HepG2 (cell line): ENCODE data around the gene DUS3L. TPM values are rescaled to one million over a fixed set of nuclear protein-coding genes. Genes with fewer than 3 reads are reported as not detected.

Source experiments
- ATAC-seq: fragments of 200-7000 bp; cut with Tn5 transposase; 3 replicates; pipeline ENCODE4 v1.9.1; 2020; ENCODE audit warnings: mild to moderate bottlenecking, moderate library complexity
- BruUV-seq: library from RNA; stranded (reverse); fragments of 400-500 nt; replicated peaks from 2 replicates; lab custom pipeline; 2021; lab: Mats Ljungman, UMichigan
- CTCF ChIA-PET: fragments of 300-600 bp; formaldehyde crosslinking; extraction: SDS; loops from one replicate; lab custom pipeline; 2021; ENCODE audit warnings: low total read pairs, inconsistent platforms, low intra/inter-chr PET ratio; lab: Yijun Ruan, JAX
- POLR2A ChIA-PET: fragments of 350-600 bp; sonication (Branson Sonifier 250); formaldehyde crosslinking; loops from one replicate; lab custom pipeline; 2020; ENCODE audit warnings: antibody characterized with exemption, inconsistent platforms; lab: Yijun Ruan, JAX
- DNase-seq: peaks from one replicate; pipeline ENCODE4 v3.0.0-alpha.2; 2015; ENCODE audit warnings: low spot score
- FAIRE-seq: peaks from 3 replicates; lab custom pipeline; 2011; peaks lifted over from hg19 to GRCh38; lab: Jason Lieb, UNC
- H2AFZ ChIP-seq: one replicate; pipeline ENCODE4 v1.6.1; 2011; ENCODE audit warnings: low read length, inconsistent platforms
- H3K27ac ChIP-seq: fragments of 300-600 bp; 3 replicates; pipeline ENCODE4 v1.8.0; 2011; ENCODE audit warnings: mixed run types, mild to moderate bottlenecking, mixed read lengths, low read length, inconsistent platforms; ENCODE audit not compliant: insufficient read depth; ENCODE audit errors: extremely low read length
- H3K27me3 ChIP-seq, 2 experiments: fragments of 200-600 bp in 1 of 2; 2 replicates in 1 of 2; 3 replicates in 1 of 2; pipeline versions ENCODE4 v1.6.0 to v1.8.0; 2011; ENCODE audit warnings: low read length in 2 of 2, mild to moderate bottlenecking in 2 of 2, moderate library complexity in 2 of 2, inconsistent platforms in 1 of 2; ENCODE audit not compliant: insufficient read depth in 2 of 2, control insufficient read depth in 1 of 2
- H3K36me3 ChIP-seq, 2 experiments: fragments of 200-600 bp in 1 of 2; replicated peaks in 1 of 2; 2 replicates in 1 of 2; 3 replicates in 1 of 2; pipeline versions ENCODE4 v1.5.1 to v1.8.0; 2011; ENCODE audit warnings: low read length in 2 of 2, inconsistent platforms in 1 of 2; ENCODE audit not compliant: insufficient read depth in 2 of 2, control insufficient read depth in 1 of 2
- H3K4me1 ChIP-seq: 2 replicates; pipeline ENCODE4 v1.5.1; 2012; ENCODE audit warnings: low read length, inconsistent platforms; ENCODE audit not compliant: insufficient read depth
- H3K4me2 ChIP-seq: 2 replicates; pipeline ENCODE4 v1.6.0; 2011; ENCODE audit warnings: low read depth, low read length, inconsistent platforms
- H3K4me3 ChIP-seq, 3 experiments: fragments of 200-600 bp in 1 of 3; sonication (generic), shearing (Covaris generic) in 1 of 3; replicated peaks in 1 of 3; 2 replicates each; pipeline ENCODE4 v1.5.1; 2011 to 2016; ENCODE audit warnings: low read length in 3 of 3, inconsistent platforms in 2 of 3, low read depth in 2 of 3, mild to moderate bottlenecking in 2 of 3, control low read depth in 1 of 3, mixed read lengths in 1 of 3; ENCODE audit not compliant: insufficient read depth in 1 of 3
- H3K79me2 ChIP-seq: one replicate; pipeline ENCODE4 v1.6.1; 2011; ENCODE audit warnings: low read length, inconsistent platforms; ENCODE audit not compliant: insufficient read depth
- H3K9ac ChIP-seq: 2 replicates; pipeline ENCODE4 v1.6.0; 2011; ENCODE audit warnings: mild to moderate bottlenecking, low read depth, low read length, inconsistent platforms; ENCODE audit not compliant: insufficient read depth
- H3K9me3 ChIP-seq: 2 replicates; pipeline ENCODE4 v1.5.1; 2012; ENCODE audit warnings: mild to moderate bottlenecking, low read length
- H4K20me1 ChIP-seq: 2 replicates; pipeline ENCODE4 v1.6.0; 2011; ENCODE audit warnings: inconsistent platforms, mild to moderate bottlenecking, low read length, moderate library complexity; ENCODE audit not compliant: insufficient read depth
- AGO1 ChIP-seq: fragments of 200-400 bp; formaldehyde crosslinking; IDR thresholded peaks from 2 replicates; pipeline ENCODE4 v1.6.1; 2017; ENCODE audit warnings: mild to moderate bottlenecking, low read depth, low read length, moderate library complexity; ENCODE audit not compliant: poor library complexity, severe bottlenecking
- FOXA1 ChIP-seq, 2 experiments: fragments of 450-650 bp in 1 of 2; sonication (generic) in 1 of 2; formaldehyde crosslinking in 1 of 2; IDR thresholded peaks; 2 replicates each; pipeline versions ENCODE4 v1.4.0 to v1.6.1; 2016 to 2020; ENCODE audit warnings: missing genetic modification reagents in 1 of 2
- JUN ChIP-seq: sonication (generic); formaldehyde crosslinking; IDR thresholded peaks from 2 replicates; pipeline ENCODE4 v1.4.0; 2020; ENCODE audit warnings: mild to moderate bottlenecking, missing genetic modification reagents
- KDM5B ChIP-seq: sonication (generic); formaldehyde crosslinking; IDR thresholded peaks from 2 replicates; pipeline ENCODE4 v1.4.0; 2020; ENCODE audit warnings: missing genetic modification reagents, mild to moderate bottlenecking, borderline replicate concordance
- KIAA2018 ChIP-seq: sonication (generic); formaldehyde crosslinking; IDR thresholded peaks from 2 replicates; pipeline ENCODE4 v1.5.0; 2020; ENCODE audit warnings: mild to moderate bottlenecking, missing genetic modification reagents, borderline replicate concordance
- NFE2 ChIP-seq: sonication (generic); formaldehyde crosslinking; IDR thresholded peaks from 2 replicates; pipeline ENCODE4 v1.4.0; 2020; ENCODE audit warnings: missing genetic modification reagents
- RBFOX2 ChIP-seq: fragments of 200-400 bp; formaldehyde crosslinking; IDR thresholded peaks from 2 replicates; pipeline ENCODE4 v1.6.1; 2017; ENCODE audit warnings: low read depth, mild to moderate bottlenecking, low read length
- REPIN1 ChIP-seq: sonication (generic); formaldehyde crosslinking; IDR thresholded peaks from 2 replicates; pipeline ENCODE4 v1.8.0; 2022; ENCODE audit warnings: missing genetic modification reagents, low read depth, mild to moderate bottlenecking, borderline replicate concordance
- SNAI1 ChIP-seq: sonication (generic); formaldehyde crosslinking; IDR thresholded peaks from 2 replicates; pipeline ENCODE4 v1.5.0; 2020; ENCODE audit warnings: mild to moderate bottlenecking, missing genetic modification reagents, borderline replicate concordance
- ZNF124 ChIP-seq: sonication (generic); formaldehyde crosslinking; IDR thresholded peaks from 2 replicates; pipeline ENCODE4 v1.4.0; 2020; ENCODE audit warnings: missing genetic modification reagents
- ZNF670 ChIP-seq: sonication (generic); formaldehyde crosslinking; IDR thresholded peaks from 2 replicates; pipeline ENCODE4 v1.8.0; 2022; ENCODE audit warnings: mild to moderate bottlenecking, missing genetic modification reagents, borderline replicate concordance
- WGBS: methylation state at CpG from one replicate; pipeline ENCODE4 v1.1.6; 2017; ENCODE audit warnings: low lambda C conversion rate; 5-methylcytosine and 5-hydroxymethylcytosine counted together
- in situ Hi-C: cut with HindIII; loops from 2 replicates; pipeline ENCODE4 v1.10.0; 2017; ENCODE audit warnings: low pct_unique_long_range_greater_than_20kb; ENCODE audit not compliant: extremely low pct_ligation_motif_present
- intact Hi-C: fragments of 100-400 bp; cut with micrococcal nuclease; formaldehyde crosslinking; loops from one replicate; pipeline ENCODE4 v1.10.0; 2022; ENCODE audit not compliant: unreplicated experiment
- polyA plus RNA-seq, 8 experiments: library from polyadenylated mRNA; depleted of rRNA in 3 of 8; stranded (reverse) in 7 of 8; unstranded in 1 of 8; fragments of >200 nt; fragmentation: Illumina TruSeq in 4 of 8; extraction: Trizol in 4 of 8; gene quantifications; 2 replicates each; pipeline versions ENCODE4 v1.2.1 to v1.2.3, GENCODE V29; 2011 to 2016; ENCODE audit warnings: low read depth in 4 of 8, missing spikeins in 1 of 8, mixed read lengths in 1 of 8; ENCODE audit not compliant: insufficient read depth in 1 of 8
- total RNA-seq, 5 experiments: library from RNA; depleted of rRNA; stranded (reverse); fragments of >200 nt; fragmentation: Illumina TruSeq; extraction: Trizol; gene quantifications; 2 replicates each; pipeline ENCODE4 v1.2.3, GENCODE V29; 2016; ENCODE audit warnings: low read depth in 1 of 5
- TF ChIP-seq, protein P1 (sequence below): IDR thresholded peaks from 2 replicates; pipeline ENCODE4 v1.6.1; 2016; ENCODE audit warnings: missing compliant biosample characterization, missing genetic modification reagents, borderline replicate concordance

DUS3L gene
- total and polyA plus RNA-seq, 2 of the 13 experiments (the other 11 are each of a cell fraction or from before 2014, with no cell fraction given), result 13.3 to 25.1 TPM

DNA sequence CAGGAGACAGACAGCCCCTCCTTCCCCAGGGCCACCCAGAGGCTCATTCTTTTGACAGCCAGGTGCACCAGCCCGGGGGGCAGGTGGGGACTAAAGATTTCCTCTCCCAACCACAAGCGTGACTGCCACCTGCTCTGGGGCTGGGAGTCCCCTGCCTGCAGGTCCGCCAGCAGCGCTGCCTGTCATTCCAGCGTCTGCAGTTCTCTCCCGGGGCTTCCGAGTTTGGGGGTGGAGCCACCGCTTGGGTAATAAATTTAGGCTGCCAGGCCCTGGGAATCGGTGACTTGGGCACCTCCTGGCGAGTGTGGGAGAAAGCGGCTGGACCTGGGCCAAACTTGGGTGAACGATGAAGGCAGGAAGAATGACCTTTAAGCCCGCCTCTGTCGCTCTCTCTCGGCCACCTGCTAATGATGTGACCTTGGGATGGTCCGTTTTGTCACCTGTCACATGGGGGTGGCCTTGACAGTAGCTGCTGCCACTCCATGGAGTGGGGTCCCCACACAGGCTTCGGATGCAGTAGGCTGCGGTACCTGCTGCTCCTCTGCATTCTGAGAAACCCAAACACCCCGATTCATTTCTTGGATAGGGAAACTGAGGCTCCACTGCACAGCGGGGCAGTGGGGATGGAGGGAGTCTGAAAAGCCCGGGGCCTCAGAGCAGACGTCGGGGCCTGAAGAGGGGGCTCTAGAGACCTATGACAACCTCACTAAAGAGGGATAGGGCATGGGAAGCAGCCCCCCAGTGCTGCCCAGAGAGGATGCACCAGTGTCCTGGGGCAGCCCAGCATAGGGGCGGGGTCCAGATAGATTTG is 35.8 kb upstream of the DUS3L start (continued):
- TF ChIP-seq ZNF124 (CRISPR knock-in tag), result no peak

DNA sequence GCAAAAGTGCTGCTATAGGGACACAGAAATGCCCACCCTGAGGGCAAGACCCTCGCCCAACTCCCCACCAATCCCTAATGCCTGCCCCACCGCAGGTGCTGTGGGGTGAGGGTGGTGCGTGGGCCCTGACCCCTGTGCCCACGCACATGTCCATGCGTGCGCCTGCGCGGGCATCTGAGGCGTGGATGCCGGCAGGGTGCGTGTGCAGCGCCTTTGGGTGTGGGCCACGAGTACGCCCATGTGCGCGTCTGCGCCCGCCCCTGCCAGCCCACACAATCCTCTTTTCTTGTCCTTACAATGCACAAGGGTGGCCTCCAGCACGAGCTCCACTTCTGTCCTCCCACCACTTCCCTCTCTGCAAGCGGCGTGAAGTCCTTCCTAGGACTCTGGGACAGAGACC is 34.2 kb upstream of the DUS3L start:
- no peaks in the 10 kb centered on the region for H3K36me3 ChIP-seq
- no peak overlapping the region for H3K27ac ChIP-seq
- no peaks in the 10 kb centered on the region for H3K9me3 ChIP-seq
- H2AFZ ChIP-seq, result no peak overlapping the region
- POLR2A ChIA-PET, result no interaction called here
- 98% methylated on average over 17 of the region's 21 CpGs for WGBS
- H3K4me2 ChIP-seq, result no peak overlapping the region
- peaks cover 2% of the 10 kb centered on the region; the same call in 1 of the 2 replicates for H4K20me1 ChIP-seq
- H3K9ac ChIP-seq, result no peak overlapping the region
- H3K4me1 ChIP-seq, result peaks cover 61% of the 10 kb centered on the region
- H3K27me3 ChIP-seq, result no peaks in the 10 kb centered on the region; a peak in 1 of 5 replicates
- intact Hi-C loops, result loop anchor here (5.0 kb wide), 1 partner anchor 47 kb away; the partner anchor contains the start of gene FUT5
- peaks cover 12% of the 10 kb centered on the region for H3K79me2 ChIP-seq
- ATAC-seq (no peak), DNase-seq (no peak), FAIRE-seq (no peak)
- CTCF ChIA-PET, result no interaction called here
- BruUV-seq, result no TSS peak
- no peak overlapping the region for H3K4me3 ChIP-seq
- in situ Hi-C loops, result no loop called here
- TF ChIP-seq, protein P1, sequence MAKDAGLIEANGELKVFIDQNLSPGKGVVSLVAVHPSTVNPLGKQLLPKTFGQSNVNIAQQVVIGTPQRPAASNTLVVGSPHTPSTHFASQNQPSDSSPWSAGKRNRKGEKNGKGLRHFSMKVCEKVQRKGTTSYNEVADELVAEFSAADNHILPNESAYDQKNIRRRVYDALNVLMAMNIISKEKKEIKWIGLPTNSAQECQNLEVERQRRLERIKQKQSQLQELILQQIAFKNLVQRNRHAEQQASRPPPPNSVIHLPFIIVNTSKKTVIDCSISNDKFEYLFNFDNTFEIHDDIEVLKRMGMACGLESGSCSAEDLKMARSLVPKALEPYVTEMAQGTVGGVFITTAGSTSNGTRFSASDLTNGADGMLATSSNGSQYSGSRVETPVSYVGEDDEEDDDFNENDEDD (CRISPR knock-in tag), result no peak
- TF ChIP-seq JUN (CRISPR knock-in tag) (no peak), NFE2 (CRISPR knock-in tag) (no peak), KIAA2018 (no peak), KDM5B (no peak), ZNF670 (CRISPR knock-in tag) (no peak), SNAI1 (CRISPR knock-in tag) (no peak), REPIN1 (CRISPR knock-in tag) (no peak), RBFOX2 (0 out of 2 replicates have a peak, but pooled peaks have one; percentile 41), AGO1 (peak; percentile 54), FOXA1 (IDR thresholded peaks at IDR 0.05) (no peak), FOXA1 (CRISPR knock-in tag; IDR thresholded peaks at IDR 0.05) (no peak)
